Erythroblast (primary cell): ENCODE results near the gene TAF13.

Experiments used
- GATA1 ChIP-seq: IDR thresholded peaks from 2 replicates; pipeline ENCODE4 v1.6.1; 2011; ENCODE audit warnings: low read depth, mild to moderate bottlenecking, control low read depth, low read length, moderate library complexity
- POLR2A ChIP-seq: IDR thresholded peaks from 2 replicates; pipeline ENCODE4 v1.6.1; 2011; ENCODE audit warnings: mild to moderate bottlenecking, low read length

DNA sequence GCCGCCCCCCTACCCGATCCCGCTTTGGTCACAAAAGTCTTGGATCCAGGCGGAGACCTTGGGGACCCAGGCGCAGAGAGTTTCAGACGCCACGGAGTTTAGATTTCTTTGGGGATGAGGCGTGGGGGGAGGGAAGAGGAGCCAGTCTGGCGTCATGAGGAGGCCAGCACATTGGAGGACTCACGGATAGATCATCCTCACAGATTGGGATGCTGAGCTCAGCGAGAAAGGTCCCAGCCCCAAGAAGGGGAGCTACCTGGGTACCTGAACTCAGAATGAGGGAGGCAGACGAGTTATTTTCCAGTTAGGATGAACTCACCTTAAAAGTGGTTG, 38.5 kb upstream of the TAF13 start:
- no peak for TF ChIP-seq POLR2A
- TF ChIP-seq GATA1: no peak
